ENCODE measurements around the gene GGNBP2. TPM values are rescaled to one million over a fixed set of nuclear protein-coding genes. Genes with fewer than 3 reads are reported as not detected.

The GGNBP2 gene
- total RNA-seq, 1 donor, result 68.1 TPM

- peak; percentile 73 for DNase-seq (ENCODE audit: low read depth)
- no peak overlapping the region for H3K4me3 ChIP-seq (ENCODE audit: low read depth, low read length)
- peak; percentile 64 for TF ChIP-seq CTCF (IDR thresholded peaks at IDR 0.05; ENCODE audit: insufficient read depth, low read length)
These were observed 64.2 kb downstream of the GGNBP2 start for GRCh38 chr17:36608794-36609497.

DNA sequence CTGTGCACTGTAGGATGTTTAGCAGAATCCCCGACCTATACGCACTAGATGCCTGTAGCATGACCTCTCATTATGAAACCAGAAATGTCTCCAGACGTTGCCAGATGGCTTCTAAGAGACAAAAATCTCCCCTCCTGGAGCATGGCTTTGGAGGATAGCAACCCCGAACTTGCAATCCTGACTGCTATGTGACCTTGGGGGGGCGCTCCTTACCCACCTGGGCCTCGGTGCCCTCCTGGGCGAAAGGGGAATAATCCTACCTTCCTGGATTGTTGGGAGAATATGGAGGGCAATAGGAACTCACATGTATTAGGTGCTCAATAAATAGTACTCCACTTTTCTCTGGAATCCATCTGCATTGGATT, 64.8 kb downstream of the GGNBP2 start:
- DNase-seq (ENCODE audit: low read depth), result no peak
- TF ChIP-seq CTCF (IDR thresholded peaks at IDR 0.05; ENCODE audit: insufficient read depth, low read length), result no peak
- H3K4me3 ChIP-seq (ENCODE audit: low read depth, low read length), result no peak overlapping the region

- H3K4me3 ChIP-seq (ENCODE audit: low read depth, low read length), result no peak overlapping the region
- TF ChIP-seq CTCF (IDR thresholded peaks at IDR 0.05; ENCODE audit: insufficient read depth, low read length), result no peak
- no peak for DNase-seq (ENCODE audit: low read depth)
These were observed 65.8 kb downstream of the GGNBP2 start for GRCh38 chr17:36610474-36610873.

DNA sequence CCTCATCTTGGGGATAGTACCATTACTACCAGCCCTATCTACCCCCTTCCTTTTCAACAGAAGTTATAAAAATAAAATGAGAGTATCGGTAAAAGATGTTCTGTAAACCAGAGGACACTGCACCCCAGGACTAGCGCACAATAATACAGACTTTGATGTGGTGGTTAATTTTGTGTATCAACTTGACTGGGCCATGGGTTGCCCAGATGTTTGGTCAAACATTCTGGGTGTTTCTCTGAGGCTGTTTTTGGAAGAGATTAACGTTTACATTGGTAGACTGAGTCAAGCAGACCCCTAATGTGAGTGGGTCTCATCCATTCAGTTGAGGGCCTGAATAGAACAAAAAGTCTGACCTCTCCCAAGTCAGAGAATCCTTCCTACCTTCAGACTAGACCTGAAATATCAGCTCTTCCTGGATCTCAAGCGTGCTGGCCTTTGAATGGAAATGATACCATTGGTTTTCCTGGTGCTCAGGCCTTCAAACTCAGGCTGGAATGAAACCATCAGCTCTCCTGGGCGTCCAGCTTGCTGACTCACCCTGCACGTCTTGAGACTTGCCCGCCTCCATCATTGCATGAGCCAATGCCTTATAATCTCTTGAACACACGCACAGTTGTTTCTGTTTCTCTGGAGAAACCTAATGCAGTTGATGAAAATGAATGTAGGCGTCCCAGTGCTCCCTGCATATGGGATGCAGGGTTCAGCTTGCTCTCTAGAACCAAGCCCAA, 66.8 kb downstream of the GGNBP2 start:
- no peak for TF ChIP-seq CTCF (IDR thresholded peaks at IDR 0.05; ENCODE audit: insufficient read depth, low read length)
- DNase-seq (ENCODE audit: low read depth), result peak; percentile 86

GRCh38 chr17:36612323-36612722, 67.6 kb downstream of the GGNBP2 start:
- TF ChIP-seq CTCF (IDR thresholded peaks at IDR 0.05; ENCODE audit: insufficient read depth, low read length), result no peak
- H3K4me3 ChIP-seq (ENCODE audit: low read depth, low read length), result no peak overlapping the region
- DNase-seq (ENCODE audit: low read depth), result no peak

More for the DNA sequence above, 66.8 kb downstream of the GGNBP2 start:
- no peak overlapping the region for H3K4me3 ChIP-seq (ENCODE audit: low read depth, low read length)

DNA sequence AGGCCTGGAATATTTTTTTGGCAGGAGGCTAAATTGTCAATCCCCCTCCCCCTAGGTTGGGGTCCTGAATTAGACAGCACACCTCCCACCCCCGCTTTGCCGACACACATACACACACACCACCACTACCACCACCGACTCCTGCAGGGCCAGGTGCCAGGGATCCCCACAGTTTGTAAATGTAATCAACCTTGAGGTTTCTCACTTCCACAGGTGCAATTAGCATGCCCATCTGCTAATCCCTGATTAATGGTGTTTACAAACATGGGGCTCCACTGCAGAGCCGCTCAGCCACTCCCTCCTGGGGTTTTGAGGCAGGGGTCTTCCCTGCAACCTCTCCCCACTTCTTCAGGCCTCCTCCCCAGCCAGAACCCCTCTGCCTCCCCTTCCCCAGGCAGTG, 68.4 kb downstream of the GGNBP2 start:
- TF ChIP-seq CTCF (IDR thresholded peaks at IDR 0.05; ENCODE audit: insufficient read depth, low read length), result no peak
- H3K4me3 ChIP-seq (ENCODE audit: low read depth, low read length), result no peak overlapping the region
- DNase-seq (ENCODE audit: low read depth), result no peak
